Upper lobe of left lung (tissue), 4 donors: ENCODE measurements around the gene KRT12.

Source experiments
- EP300 ChIP-seq, 4 donors: sonication (generic); formaldehyde crosslinking; IDR thresholded peaks; one replicate each; pipeline ENCODE4 v1.5.1; 2017; ENCODE audit warnings: antibody characterized with exemption in 4 of 4, control low read depth in 2 of 4
- POLR2A ChIP-seq, 4 donors: fragments of 450-650 bp; IDR thresholded peaks; one replicate each; pipeline ENCODE4 v1.5.1; 2016 to 2017; ENCODE audit warnings: antibody characterized with exemption in 4 of 4, mild to moderate bottlenecking in 2 of 4
- TF ChIP-seq, protein P1 (sequence below), 6 experiments: fragments of 450-650 bp in 4 of 6; fragments of 200-600 bp in 2 of 6; sonication (generic) in 2 of 6; IDR thresholded peaks; one replicate each; pipeline ENCODE4 v1.5.1; 2016 to 2019; ENCODE audit warnings: antibody characterized with exemption in 6 of 6

DNA sequence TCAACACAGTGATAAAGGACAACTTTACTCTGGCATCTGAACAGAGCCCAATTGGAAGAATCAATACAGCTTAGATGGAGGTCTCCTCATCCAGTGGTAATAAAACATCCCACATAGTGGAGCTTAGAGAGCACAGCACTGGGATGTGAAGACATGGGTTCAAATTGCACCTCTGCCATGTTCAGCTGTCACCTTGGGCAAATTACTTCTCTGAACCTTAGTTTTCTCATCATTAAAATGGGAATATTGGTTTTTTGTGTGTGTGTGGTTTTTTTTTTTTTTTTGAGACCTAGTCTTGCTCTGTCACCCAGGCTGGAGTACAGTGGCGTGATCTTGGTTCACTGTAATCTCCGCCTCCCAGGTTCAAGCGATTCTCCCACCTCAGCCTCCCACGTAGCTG lies 31.0 kb downstream of the KRT12 start:
- TF ChIP-seq, protein P1, sequence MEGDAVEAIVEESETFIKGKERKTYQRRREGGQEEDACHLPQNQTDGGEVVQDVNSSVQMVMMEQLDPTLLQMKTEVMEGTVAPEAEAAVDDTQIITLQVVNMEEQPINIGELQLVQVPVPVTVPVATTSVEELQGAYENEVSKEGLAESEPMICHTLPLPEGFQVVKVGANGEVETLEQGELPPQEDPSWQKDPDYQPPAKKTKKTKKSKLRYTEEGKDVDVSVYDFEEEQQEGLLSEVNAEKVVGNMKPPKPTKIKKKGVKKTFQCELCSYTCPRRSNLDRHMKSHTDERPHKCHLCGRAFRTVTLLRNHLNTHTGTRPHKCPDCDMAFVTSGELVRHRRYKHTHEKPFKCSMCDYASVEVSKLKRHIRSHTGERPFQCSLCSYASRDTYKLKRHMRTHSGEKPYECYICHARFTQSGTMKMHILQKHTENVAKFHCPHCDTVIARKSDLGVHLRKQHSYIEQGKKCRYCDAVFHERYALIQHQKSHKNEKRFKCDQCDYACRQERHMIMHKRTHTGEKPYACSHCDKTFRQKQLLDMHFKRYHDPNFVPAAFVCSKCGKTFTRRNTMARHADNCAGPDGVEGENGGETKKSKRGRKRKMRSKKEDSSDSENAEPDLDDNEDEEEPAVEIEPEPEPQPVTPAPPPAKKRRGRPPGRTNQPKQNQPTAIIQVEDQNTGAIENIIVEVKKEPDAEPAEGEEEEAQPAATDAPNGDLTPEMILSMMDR (IDR thresholded peaks at IDR 0.05): no peak
- TF ChIP-seq POLR2A (IDR thresholded peaks at IDR 0.05) (no peak), EP300 (IDR thresholded peaks at IDR 0.05) (no peak)
